Panc1 (cell line): Measurements from ENCODE around the gene XPA.

Source experiments
- POLR2AphosphoS5 ChIP-seq: IDR thresholded peaks from 2 replicates; pipeline ENCODE4 v1.6.1; 2012; ENCODE audit warnings: mild to moderate bottlenecking, low read depth, low read length, moderate library complexity
- SIN3A ChIP-seq: IDR thresholded peaks from 2 replicates; pipeline ENCODE4 v1.6.1; 2012; ENCODE audit warnings: low read depth, mild to moderate bottlenecking, low read length, moderate library complexity, borderline replicate concordance; ENCODE audit not compliant: insufficient read depth
- TF ChIP-seq, protein P1 (sequence below): fragments of 450-650 bp; IDR thresholded peaks from 2 replicates; pipeline ENCODE4 v1.5.1; 2017; ENCODE audit warnings: mild to moderate bottlenecking

DNA sequence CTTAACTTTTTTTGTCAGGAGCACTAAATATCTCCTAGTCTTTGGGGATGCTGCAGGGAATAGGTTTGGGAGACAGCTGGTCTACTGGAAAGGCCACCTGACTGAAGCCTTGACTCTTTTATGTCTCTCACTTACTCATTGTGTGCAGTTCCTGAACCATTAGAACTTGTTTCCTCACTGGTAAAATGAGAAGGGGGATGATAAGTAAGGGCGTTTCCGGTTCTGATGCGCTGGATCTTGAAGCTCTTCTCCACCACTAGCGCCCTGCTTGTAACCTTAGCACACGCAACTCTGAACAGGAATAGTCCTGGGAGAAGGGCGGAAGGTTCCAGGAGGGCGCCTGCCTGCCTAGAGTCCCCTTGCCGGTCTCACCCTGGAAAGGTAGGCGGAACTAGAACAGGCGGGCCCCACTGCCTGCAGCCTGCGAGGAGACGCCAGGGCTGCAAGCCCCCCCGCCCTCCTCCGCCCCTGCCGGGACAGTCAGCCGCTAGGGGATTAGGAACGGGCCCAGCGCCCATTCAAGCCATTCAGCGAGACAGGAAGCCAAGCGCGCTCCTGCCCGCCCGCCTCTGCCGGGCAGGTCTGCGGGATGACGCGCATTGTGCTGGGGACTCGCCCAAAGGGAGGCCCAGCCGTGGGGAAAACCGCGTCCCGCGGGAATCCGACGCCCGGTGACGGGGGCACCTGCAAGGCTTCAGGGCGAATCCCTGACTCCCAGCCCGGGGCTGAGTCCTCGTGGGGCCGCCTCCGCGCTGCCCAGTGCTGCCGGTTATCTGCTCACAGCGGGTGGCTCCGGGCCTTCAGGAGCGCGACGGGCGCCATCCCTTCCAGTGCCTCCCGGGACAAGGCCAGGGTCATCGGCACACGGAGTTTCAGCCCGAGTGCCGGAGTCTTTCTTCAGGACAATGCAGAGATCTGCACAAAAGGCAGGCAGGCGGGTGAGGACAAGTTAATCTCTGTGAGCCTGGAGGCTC lies 44.0 kb upstream of the XPA start:
- TF ChIP-seq POLR2AphosphoS5 (no peak), SIN3A (no peak)
- TF ChIP-seq, protein P1, sequence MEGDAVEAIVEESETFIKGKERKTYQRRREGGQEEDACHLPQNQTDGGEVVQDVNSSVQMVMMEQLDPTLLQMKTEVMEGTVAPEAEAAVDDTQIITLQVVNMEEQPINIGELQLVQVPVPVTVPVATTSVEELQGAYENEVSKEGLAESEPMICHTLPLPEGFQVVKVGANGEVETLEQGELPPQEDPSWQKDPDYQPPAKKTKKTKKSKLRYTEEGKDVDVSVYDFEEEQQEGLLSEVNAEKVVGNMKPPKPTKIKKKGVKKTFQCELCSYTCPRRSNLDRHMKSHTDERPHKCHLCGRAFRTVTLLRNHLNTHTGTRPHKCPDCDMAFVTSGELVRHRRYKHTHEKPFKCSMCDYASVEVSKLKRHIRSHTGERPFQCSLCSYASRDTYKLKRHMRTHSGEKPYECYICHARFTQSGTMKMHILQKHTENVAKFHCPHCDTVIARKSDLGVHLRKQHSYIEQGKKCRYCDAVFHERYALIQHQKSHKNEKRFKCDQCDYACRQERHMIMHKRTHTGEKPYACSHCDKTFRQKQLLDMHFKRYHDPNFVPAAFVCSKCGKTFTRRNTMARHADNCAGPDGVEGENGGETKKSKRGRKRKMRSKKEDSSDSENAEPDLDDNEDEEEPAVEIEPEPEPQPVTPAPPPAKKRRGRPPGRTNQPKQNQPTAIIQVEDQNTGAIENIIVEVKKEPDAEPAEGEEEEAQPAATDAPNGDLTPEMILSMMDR = no peak
